H9 (cell line): Measurements from ENCODE around the gene OR2D2. TPM values are rescaled to one million over a fixed set of nuclear protein-coding genes. Genes with fewer than 3 reads are reported as not detected.

ENCODE experiments used
- DNase-seq: peaks from one replicate; pipeline ENCODE4 v3.0.0-alpha.2; 2017
- H2AFZ ChIP-seq: one replicate; pipeline ENCODE4 v1.6.1; 2013; ENCODE audit warnings: mild to moderate bottlenecking, low read length, control low read depth, moderate library complexity
- H2AK5ac ChIP-seq: 2 replicates; pipeline ENCODE4 v1.6.1; 2013; ENCODE audit warnings: low read length, control low read depth, mixed read lengths; ENCODE audit not compliant: insufficient read length
- H2BK120ac ChIP-seq: one replicate; pipeline ENCODE4 v1.6.1; 2013; ENCODE audit warnings: low read depth, mild to moderate bottlenecking, low read length, control low read depth, inconsistent platforms; ENCODE audit not compliant: poor library complexity, severe bottlenecking
- H2BK12ac ChIP-seq: 2 replicates; pipeline ENCODE4 v1.6.1; 2013; ENCODE audit warnings: low read length, control low read depth, mixed read lengths, low read depth; ENCODE audit not compliant: insufficient read length
- H2BK15ac ChIP-seq: 2 replicates; pipeline ENCODE4 v1.6.1; 2013; ENCODE audit warnings: low read depth, low read length, control low read depth
- H2BK20ac ChIP-seq: one replicate; pipeline ENCODE4 v1.6.1; 2013; ENCODE audit warnings: low read depth, mild to moderate bottlenecking, low read length, control low read depth, inconsistent platforms; ENCODE audit not compliant: poor library complexity, severe bottlenecking
- H2BK5ac ChIP-seq: 2 replicates; pipeline ENCODE4 v1.6.1; 2013; ENCODE audit warnings: low read length, control low read depth, mixed read lengths; ENCODE audit not compliant: insufficient read length
- H3K14ac ChIP-seq: 2 replicates; pipeline ENCODE4 v1.6.1; 2013; ENCODE audit warnings: low read length, control low read depth; ENCODE audit not compliant: insufficient read depth
- H3K18ac ChIP-seq: 2 replicates; pipeline ENCODE4 v1.6.1; 2013; ENCODE audit warnings: low read depth, mild to moderate bottlenecking, mixed read lengths, low read length, control low read depth; ENCODE audit not compliant: insufficient read length
- H3K23ac ChIP-seq: 2 replicates; pipeline ENCODE4 v1.6.1; 2013; ENCODE audit warnings: low read length, control low read depth, mixed read lengths, low read depth; ENCODE audit not compliant: insufficient read length
- H3K23me2 ChIP-seq: 2 replicates; pipeline ENCODE4 v1.6.1; 2013; ENCODE audit warnings: low read depth, mild to moderate bottlenecking, mixed read lengths, low read length, control low read depth; ENCODE audit not compliant: insufficient read length, poor library complexity, severe bottlenecking
- H3K27ac ChIP-seq: 2 replicates; pipeline ENCODE4 v1.5.1; 2013; ENCODE audit warnings: low read length, control low read depth, mixed read lengths, low read depth; ENCODE audit not compliant: insufficient read length
- H3K27me3 ChIP-seq: 2 replicates; pipeline ENCODE4 v1.6.1; 2013; ENCODE audit warnings: low read length, control low read depth, inconsistent platforms; ENCODE audit not compliant: insufficient read depth
- H3K4ac ChIP-seq: 2 replicates; pipeline ENCODE4 v1.6.1; 2013; ENCODE audit warnings: low read depth, mild to moderate bottlenecking, control low read depth, inconsistent platforms, low read length, moderate library complexity
- H3K4me1 ChIP-seq: 2 replicates; pipeline ENCODE4 v1.6.1; 2013; ENCODE audit warnings: low read length, control low read depth, inconsistent platforms; ENCODE audit not compliant: insufficient read depth
- H3K4me2 ChIP-seq: 2 replicates; pipeline ENCODE4 v1.6.1; 2013; ENCODE audit warnings: low read length, control low read depth, mixed read lengths; ENCODE audit not compliant: insufficient read length, insufficient read depth
- H3K56ac ChIP-seq: 2 replicates; pipeline ENCODE4 v1.6.1; 2013; ENCODE audit warnings: low read depth, mild to moderate bottlenecking, mixed read lengths, low read length, control low read depth; ENCODE audit not compliant: insufficient read length
- H3K79me1 ChIP-seq: 2 replicates; pipeline ENCODE4 v1.6.1; 2013; ENCODE audit warnings: low read depth, mild to moderate bottlenecking, moderate library complexity, low read length, control low read depth, inconsistent platforms; ENCODE audit not compliant: insufficient read depth, poor library complexity, severe bottlenecking
- H3K79me2 ChIP-seq: 2 replicates; pipeline ENCODE4 v1.6.1; 2013; ENCODE audit warnings: low read length, control low read depth, inconsistent platforms; ENCODE audit not compliant: insufficient read depth
- H3K9ac ChIP-seq: 2 replicates; pipeline ENCODE4 v1.6.1; 2013; ENCODE audit warnings: low read length, control low read depth, mixed read lengths; ENCODE audit not compliant: insufficient read length; ENCODE audit errors: extremely low read depth
- H3K9me3 ChIP-seq: one replicate; pipeline ENCODE4 v1.6.1; 2013; ENCODE audit warnings: low read depth, low read length, inconsistent platforms; ENCODE audit not compliant: control insufficient read depth
- H3T11ph ChIP-seq: one replicate; pipeline ENCODE4 v1.6.1; 2013; ENCODE audit warnings: mild to moderate bottlenecking, low read length, control low read depth, inconsistent platforms
- H4K20me1 ChIP-seq: one replicate; pipeline ENCODE4 v1.6.1; 2013; ENCODE audit not compliant: control insufficient read depth, insufficient read length, insufficient read depth
- H4K5ac ChIP-seq: 2 replicates; pipeline ENCODE4 v1.6.1; 2013; ENCODE audit warnings: low read depth, mild to moderate bottlenecking, mixed read lengths, low read length, control low read depth; ENCODE audit not compliant: insufficient read length
- H4K8ac ChIP-seq: replicated peaks from 2 replicates; pipeline ENCODE4 v1.6.1; 2013; ENCODE audit warnings: low read length, control low read depth, mixed read lengths, low read depth; ENCODE audit not compliant: insufficient read length
- H4K91ac ChIP-seq: 2 replicates; pipeline ENCODE4 v1.6.1; 2013; ENCODE audit warnings: low read depth, mild to moderate bottlenecking, moderate library complexity, mixed read lengths, low read length, control low read depth; ENCODE audit not compliant: insufficient read length
- H3K27ac Mint-ChIP-seq, 3 experiments: 2 replicates in 2 of 3; 3 replicates in 1 of 3; pipeline ENCODE4 v1.8.0; 2020 to 2021; ENCODE audit warnings: mixed read lengths in 3 of 3, mild to moderate bottlenecking in 1 of 3, moderate library complexity in 1 of 3
- H3K27me3 Mint-ChIP-seq: 2 replicates; pipeline ENCODE4 v1.8.0; 2021; ENCODE audit warnings: low read depth, mild to moderate bottlenecking, moderate library complexity, mixed read lengths
- H3K36me3 Mint-ChIP-seq, 3 experiments: 2 replicates in 2 of 3; 3 replicates in 1 of 3; pipeline ENCODE4 v1.8.0; 2020 to 2021; ENCODE audit warnings: low read depth in 3 of 3, mixed read lengths in 3 of 3; ENCODE audit not compliant: insufficient read depth in 1 of 3
- H3K4me1 Mint-ChIP-seq, 2 experiments: 2 replicates each; pipeline ENCODE4 v1.8.0; 2020; ENCODE audit warnings: mixed read lengths in 2 of 2
- H3K4me3 Mint-ChIP-seq, 2 experiments: 2 replicates in 1 of 2; 3 replicates in 1 of 2; pipeline ENCODE4 v1.8.0; 2020 to 2021; ENCODE audit warnings: mild to moderate bottlenecking in 2 of 2, mixed read lengths in 2 of 2, moderate library complexity in 1 of 2
- H3K9me3 Mint-ChIP-seq, 2 experiments: 2 replicates in 1 of 2; 3 replicates in 1 of 2; pipeline ENCODE4 v1.8.0; 2020; ENCODE audit warnings: mild to moderate bottlenecking in 2 of 2, mixed read lengths in 2 of 2, moderate library complexity in 1 of 2
- WGBS: extraction: QIAGEN DNeasy Blood & Tissue Kit; methylation state at CpG from one replicate; pipeline ENCODE4 v1.1.7; 2013; ENCODE audit warnings: missing lambda C conversion rate, low lambda C conversion rate, mixed read lengths; ENCODE audit not compliant: insufficient read length; ENCODE audit errors: extremely low coverage; 5-methylcytosine and 5-hydroxymethylcytosine counted together
- total RNA-seq: library from RNA; stranded (reverse); gene quantifications from 2 replicates; pipeline ENCODE4 v1.2.1, GENCODE V29; 2021
- TF ChIP-seq, protein P1 (sequence below): fragments of 200-600 bp; sonication (generic); conservative IDR thresholded peaks from 3 replicates; pipeline ENCODE4 v1.8.0; 2021; ENCODE audit warnings: antibody characterized with exemption, mild to moderate bottlenecking

OR2D2 gene
- total RNA-seq, 1 experiment from 2014 or later, result 0.26 TPM

DNA sequence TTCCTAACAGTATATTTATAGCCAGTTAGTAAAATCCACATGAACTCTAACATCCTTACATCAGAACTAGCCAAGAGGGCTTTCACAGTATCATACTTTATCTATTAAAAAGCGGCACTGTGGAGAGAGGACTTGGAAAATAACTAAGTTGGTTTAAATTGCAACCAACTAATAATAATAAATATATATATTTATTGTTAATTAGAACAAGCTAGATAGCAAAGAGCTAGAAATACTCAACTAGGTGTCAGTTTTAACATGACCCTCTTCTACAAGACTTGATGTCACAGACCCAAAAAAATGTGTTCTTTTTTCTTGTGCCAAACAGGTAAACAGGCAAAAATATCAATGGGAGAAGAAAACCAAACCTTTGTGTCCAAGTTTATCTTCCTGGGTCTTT, 28.4 kb upstream of the OR2D2 start, which contains the start of gene OR2D3:
OR2D3 (plus strand) TSS at position 301 of the 400 bp plus-strand sequence; CDS start at position 301, 0 bp downstream.
- no peak for DNase-seq
- H3K4me2 ChIP-seq, result no peak within 1 kb of the TSS
- H2BK12ac ChIP-seq, result no peak within 1 kb of the TSS
- no peak within 1 kb of the TSS for H2BK120ac ChIP-seq
- no peak within 1 kb of the TSS for H2AFZ ChIP-seq
- no peak within 1 kb of the TSS for H4K8ac ChIP-seq
- no peaks in the 10 kb centered on the region for H4K20me1 ChIP-seq
- WGBS, result no CpG with 5 or more reads among the region's 1 CpG
- no peak within 1 kb of the TSS for H3K27ac Mint-ChIP-seq
- no peak within 1 kb of the TSS for H2AK5ac ChIP-seq
- no peaks in the 10 kb centered on the region for H3K9me3 ChIP-seq
- TF ChIP-seq, protein P1, sequence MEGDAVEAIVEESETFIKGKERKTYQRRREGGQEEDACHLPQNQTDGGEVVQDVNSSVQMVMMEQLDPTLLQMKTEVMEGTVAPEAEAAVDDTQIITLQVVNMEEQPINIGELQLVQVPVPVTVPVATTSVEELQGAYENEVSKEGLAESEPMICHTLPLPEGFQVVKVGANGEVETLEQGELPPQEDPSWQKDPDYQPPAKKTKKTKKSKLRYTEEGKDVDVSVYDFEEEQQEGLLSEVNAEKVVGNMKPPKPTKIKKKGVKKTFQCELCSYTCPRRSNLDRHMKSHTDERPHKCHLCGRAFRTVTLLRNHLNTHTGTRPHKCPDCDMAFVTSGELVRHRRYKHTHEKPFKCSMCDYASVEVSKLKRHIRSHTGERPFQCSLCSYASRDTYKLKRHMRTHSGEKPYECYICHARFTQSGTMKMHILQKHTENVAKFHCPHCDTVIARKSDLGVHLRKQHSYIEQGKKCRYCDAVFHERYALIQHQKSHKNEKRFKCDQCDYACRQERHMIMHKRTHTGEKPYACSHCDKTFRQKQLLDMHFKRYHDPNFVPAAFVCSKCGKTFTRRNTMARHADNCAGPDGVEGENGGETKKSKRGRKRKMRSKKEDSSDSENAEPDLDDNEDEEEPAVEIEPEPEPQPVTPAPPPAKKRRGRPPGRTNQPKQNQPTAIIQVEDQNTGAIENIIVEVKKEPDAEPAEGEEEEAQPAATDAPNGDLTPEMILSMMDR, result no peak
- H3K9ac ChIP-seq, result no peak within 1 kb of the TSS
- peaks cover 3% of the 10 kb centered on the region in 2 experiments for H3K4me1 Mint-ChIP-seq
- H4K91ac ChIP-seq, result no peak within 1 kb of the TSS
- no peak within 1 kb of the TSS for H3K4me3 Mint-ChIP-seq
- H3K27me3 ChIP-seq, result no peaks in the 10 kb centered on the region
- no peak within 1 kb of the TSS for H4K5ac ChIP-seq
- no peak within 1 kb of the TSS for H3K23ac ChIP-seq
- no peak within 1 kb of the TSS for H3K14ac ChIP-seq
- no peak within 1 kb of the TSS for H3K4ac ChIP-seq
- H2BK5ac ChIP-seq, result no peak within 1 kb of the TSS
- peaks cover 0 to 4% of the 10 kb centered on the region in 2 experiments; a peak in 1 of 5 replicates for H3K9me3 Mint-ChIP-seq
- no peak within 1 kb of the TSS for H3T11ph ChIP-seq
- H3K4me1 ChIP-seq, result no peaks in the 10 kb centered on the region; the same call in 1 of the 2 replicates
- no peaks in the 10 kb centered on the region for H3K79me1 ChIP-seq
- no peaks in the 10 kb centered on the region; a peak in 1 of 7 replicates for H3K36me3 Mint-ChIP-seq
- no peak within 1 kb of the TSS for H3K27ac ChIP-seq
- H3K18ac ChIP-seq, result no peak within 1 kb of the TSS
- H2BK20ac ChIP-seq, result no peak within 1 kb of the TSS
- H2BK15ac ChIP-seq, result no peak within 1 kb of the TSS
- no peaks in the 10 kb centered on the region for H3K27me3 Mint-ChIP-seq
- H3K79me2 ChIP-seq, result no peaks in the 10 kb centered on the region
- H3K23me2 ChIP-seq, result no peaks in the 10 kb centered on the region
- no peak within 1 kb of the TSS for H3K56ac ChIP-seq
